ENCODE results near the gene DRG2.

Gene DRG2

GRCh38 chr17:18117982-18118975, 30.5 kb downstream of the DRG2 start:
- no peak for DNase-seq

GRCh38 chr17:18119166-18119745, 31.5 kb downstream of the DRG2 start:
- no peak for DNase-seq

DNA sequence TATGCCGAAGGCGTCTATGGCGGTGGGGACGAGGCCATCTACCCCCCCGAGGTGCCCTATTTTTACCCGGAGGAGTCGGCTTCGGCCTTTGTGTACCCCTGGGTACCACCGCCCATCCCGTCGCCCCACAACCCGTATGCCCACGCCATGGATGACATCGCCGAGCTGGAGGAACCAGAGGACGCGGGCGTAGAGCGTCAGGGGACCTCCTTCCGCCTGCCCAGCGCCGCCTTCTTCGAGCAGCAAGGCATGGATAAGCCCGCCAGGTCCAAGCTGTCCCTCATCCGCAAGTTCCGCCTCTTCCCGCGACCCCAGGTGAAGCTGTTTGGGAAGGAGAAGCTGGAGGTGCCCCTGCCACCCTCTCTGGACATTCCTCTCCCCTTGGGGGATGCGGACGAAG, 32.2 kb downstream of the DRG2 start:
- no peak for DNase-seq

- no peak for DNase-seq
Measured at GRCh38 chr17:18120461-18121017, 32.8 kb downstream of the DRG2 start.

DNA sequence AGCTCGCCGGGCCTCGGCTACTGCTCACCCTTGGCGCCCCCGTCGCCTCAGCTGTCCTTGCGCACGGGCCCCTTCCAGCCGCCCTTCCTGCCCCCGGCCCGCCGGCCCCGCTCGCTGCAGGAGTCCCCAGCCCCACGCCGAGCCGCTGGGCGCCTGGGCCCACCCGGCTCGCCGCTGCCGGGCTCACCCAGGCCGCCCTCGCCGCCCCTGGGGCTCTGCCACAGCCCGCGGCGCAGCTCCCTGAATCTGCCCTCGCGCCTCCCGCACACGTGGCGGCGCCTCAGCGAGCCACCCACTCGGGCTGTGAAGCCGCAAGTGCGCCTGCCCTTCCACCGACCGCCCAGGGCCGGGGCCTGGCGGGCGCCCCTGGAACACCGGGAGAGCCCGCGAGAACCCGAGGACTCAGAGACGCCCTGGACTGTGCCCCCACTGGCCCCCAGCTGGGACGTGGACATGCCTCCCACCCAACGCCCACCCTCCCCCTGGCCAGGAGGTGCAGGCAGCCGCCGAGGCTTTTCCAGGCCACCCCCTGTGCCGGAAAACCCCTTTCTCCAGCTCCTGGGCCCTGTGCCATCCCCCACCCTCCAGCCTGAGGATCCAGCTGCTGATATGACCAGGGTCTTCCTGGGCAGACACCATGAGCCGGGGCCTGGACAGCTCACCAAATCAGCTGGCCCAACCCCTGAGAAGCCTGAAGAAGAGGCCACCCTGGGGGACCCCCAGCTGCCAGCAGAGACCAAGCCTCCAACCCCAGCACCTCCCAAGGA, 33.6 kb downstream of the DRG2 start:
- DNase-seq = no peak

GRCh38 chr17:18122990-18123753, 35.4 kb downstream of the DRG2 start:
- no peak for DNase-seq

GRCh38 chr17:18124345-18125126, 36.8 kb downstream of the DRG2 start:
- DNase-seq = no peak

DNA sequence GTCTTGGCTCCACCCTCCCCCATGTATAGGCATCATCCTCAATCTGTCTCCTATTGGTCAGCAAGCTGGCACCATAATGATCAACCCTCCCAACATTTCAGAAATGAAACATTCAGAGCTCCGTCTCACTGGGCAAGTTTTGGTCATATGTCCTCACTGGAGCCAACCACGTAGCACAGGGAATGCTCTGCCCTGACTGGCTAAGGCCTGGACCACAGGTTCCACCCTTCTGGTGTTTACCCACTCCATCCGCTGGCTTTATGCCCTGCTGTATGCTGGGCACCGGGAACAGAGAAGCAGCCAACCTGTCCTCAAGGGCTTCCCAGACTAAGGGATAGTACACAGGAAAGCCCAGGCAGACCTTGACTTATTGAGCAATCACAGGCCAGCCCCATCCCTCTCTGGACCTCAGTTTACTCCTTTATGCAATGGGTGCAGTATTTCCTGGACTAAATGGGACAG, 41.3 kb downstream of the DRG2 start:
- no peak for DNase-seq

DNA sequence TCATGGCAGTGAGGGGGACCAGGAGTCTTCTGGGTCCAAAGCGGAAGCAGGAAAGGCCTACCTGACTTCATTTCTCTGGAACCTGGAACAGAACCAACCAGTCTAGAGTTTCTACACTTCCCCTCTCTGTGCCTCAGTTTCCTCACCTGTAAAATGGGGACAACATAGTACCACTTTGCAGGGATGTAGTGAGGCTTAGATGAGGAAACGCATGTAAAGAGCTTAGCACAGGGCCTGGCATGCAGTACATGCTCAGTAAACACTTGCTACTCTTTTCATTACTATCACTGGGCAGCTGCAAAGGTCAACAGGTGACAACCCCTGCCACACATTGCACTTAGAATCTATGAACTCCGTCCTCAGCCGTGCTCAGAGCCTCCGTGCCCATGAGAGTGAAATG, 45.0 kb downstream of the DRG2 start:
- DNase-seq = no peak

DNA sequence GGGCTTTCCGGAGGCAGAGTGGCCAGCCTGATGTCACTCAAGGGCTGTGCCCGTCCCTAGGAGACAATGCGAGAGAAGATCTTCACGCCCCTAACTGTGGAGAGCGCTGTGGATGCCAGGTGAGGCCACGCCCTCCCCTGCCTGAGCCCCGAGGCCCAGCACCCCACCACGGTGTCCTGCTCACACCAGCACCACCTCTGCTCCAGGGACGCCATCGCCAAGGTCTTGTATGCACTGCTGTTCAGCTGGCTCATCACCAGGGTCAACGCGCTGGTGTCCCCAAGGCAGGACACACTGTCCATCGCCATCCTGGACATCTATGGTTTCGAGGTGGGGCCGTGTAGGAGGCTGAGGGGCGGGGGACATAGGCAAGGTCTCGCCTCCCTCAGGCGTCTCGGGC, 48.6 kb downstream of the DRG2 start:
- DNase-seq = no peak

DNA sequence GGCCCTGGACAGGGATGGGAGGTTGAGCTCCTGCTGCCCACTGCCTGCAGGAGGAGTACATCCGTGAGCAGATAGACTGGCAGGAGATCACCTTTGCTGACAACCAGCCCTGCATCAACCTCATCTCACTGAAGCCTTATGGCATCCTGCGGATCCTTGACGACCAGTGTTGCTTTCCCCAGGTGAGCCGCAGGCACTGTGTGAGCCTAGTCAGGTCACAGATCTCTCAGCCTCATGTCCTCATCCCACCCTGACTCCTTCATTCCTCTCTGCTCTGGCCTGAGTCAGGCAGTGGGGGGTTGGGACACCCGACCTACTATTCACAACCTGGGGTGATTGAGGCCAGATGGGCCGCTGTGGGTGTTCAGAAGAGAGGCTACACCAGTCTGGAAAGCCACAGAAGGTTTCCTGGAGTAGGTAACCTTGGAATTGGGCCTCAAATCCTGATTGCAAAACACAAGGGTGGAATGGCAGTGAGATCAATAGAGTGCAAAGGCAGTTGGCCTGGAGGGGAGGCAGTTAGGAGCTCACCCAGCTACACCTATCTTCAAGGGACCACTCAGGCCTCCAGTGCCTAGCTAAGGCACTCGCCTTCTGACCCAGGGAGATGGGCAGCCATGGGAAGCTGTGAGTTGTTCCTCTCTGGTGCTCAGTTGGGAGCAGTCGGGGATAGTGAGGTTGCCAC, 50.5 kb downstream of the DRG2 start:
- no peak for DNase-seq

DNA sequence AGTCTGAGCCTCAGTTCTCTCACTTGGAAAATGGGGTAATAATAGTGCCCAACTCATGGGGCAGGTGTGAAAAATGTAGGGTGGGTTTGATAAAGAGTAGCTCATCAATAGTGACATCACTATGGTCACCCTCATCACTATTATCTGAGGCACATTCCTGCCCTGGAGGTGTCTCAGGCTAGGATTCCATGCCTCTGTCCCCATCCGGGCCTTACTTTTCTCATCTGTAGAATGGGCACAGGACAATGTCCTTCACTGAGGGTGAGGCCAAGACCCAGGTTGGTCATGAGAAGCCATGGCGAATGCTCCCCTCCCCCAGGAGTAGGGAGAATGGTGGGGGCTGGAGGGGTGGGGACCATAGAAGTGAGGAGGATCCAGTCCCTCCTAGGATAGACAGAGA, 51.3 kb downstream of the DRG2 start:
- DNase-seq = no peak

DNA sequence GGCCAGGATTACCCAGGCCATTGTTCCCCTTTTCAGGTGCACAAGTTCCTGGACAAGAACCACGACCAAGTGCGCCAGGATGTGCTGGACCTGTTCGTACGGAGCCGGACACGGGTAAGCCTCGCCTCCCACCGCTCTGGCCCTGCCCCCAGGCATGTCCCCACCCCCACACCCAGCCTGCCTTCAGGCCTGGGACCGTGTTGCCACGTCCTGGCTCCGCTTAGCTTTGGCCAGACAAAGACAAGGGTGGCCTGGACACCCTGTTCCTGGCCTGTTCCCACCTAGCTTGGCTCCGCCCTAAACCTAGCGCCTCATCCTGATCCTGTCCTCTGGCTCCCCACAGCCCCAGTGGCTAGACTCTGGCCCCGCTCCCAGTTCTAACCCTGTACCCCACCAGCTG, 51.8 kb downstream of the DRG2 start:
- no peak for DNase-seq

DNA sequence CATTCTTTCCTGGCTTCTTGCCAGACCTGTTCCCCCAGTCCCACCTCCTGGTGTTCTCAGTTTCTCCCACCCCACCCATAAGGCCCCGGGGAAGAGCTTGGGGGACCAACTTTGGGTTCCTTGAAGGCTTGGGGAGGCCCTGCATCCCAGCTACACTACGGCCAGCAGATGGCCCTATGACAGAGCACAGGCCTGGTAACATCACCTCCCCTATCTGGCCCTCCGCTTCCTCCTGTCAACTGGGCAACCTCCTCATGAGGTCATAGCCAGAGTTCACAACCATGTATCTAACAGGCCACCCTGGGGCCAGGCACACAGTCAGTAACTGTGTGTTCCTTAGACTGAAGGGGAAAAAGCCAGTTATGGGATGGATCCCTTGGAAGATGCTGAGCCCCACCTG, 52.2 kb downstream of the DRG2 start:
- DNase-seq = no peak

DNA sequence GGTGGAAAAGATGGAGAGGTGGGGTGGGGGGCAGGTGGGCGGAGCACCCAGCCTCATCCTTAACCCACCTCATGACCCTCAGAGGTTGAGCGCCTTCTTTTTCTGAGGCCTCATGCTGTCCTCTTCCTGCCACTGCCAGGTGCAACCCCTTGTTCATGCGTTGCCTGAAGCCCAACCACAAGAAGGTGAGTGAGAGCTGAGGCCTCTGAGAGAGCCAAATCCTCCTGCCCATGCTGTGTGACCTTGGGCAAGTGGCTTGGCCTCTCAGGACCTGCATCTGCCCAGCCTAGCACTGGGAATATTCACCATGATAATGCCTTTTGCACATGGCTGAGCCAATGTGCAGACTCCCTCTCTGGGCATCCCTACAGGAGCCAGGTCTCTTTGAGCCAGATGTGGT, 52.9 kb downstream of the DRG2 start:
- no peak for DNase-seq

DNA sequence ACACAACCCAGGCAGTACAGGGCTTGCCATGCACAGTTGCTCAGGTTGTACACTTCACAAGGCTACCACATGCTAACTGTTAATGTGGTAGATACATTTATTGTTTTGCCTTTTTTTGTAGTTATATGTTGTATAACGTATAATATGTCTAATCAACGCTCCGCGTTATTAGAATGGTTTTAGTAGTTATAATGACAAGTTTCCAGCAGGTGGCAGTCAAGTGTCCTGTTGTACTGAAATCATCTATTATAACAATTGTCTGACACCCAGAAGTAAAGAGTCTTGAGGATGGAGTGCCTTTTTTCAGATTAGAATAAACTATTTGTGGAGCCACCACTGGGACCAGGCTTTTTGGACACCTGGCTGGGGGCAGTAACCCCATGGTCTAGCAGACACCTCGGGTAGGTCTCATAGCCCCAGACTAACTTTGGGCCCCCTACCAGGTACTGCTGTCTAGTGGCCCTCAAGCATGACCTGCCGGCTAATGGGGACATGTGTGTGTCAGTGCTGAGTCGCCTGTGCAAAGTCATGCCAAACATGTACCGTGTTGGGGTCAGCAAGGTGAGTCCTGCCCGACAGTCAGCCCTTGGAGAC, 53.6 kb downstream of the DRG2 start:
- DNase-seq = peak; percentile 37

GRCh38 chr17:18142417-18142816, 54.7 kb downstream of the DRG2 start:
- no peak for DNase-seq

DNA sequence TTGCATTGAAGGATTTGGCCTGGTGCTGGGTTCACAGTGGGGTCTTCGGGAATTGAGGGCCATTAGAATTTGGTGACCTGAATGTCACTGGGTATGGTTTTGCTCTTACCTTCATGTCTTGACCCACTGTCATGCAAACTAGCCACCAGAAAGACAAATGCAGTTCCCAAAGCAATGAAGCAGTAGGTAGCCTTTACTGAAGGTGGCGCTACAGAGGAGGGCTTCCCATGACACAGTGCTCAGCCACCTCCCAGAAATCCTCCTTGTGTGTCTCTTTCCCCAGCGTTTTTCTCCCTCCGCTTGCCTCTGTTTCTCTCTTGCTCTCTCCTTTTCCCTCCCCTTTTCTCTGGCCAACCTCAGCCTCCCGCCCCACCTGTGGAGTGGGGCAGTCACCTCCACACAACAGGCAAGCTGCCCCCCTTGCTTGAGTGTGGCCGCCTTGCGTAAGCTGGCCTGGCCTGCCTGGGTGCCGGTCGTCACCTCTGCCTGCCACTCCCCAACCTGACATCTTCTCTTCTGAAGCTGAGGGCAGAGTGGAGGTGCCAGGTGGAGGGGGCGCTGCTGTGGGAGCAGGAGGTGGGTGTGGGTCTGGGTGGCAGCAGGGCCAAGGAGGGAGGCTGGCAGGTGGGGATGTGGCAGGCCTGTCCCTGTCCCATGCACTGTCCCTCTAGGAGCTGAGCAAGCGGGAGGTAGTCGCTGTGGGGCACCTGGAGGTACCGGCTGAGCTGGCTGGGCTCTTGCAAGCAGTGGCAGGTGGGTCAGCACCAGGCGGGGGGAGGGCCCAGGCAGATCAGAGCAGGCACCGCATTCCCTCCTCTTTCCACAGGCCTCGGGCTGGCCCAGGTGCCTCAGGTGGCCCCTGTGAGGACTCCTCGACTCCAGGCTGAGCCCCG, 55.5 kb downstream of the DRG2 start:
- DNase-seq = no peak

DNA sequence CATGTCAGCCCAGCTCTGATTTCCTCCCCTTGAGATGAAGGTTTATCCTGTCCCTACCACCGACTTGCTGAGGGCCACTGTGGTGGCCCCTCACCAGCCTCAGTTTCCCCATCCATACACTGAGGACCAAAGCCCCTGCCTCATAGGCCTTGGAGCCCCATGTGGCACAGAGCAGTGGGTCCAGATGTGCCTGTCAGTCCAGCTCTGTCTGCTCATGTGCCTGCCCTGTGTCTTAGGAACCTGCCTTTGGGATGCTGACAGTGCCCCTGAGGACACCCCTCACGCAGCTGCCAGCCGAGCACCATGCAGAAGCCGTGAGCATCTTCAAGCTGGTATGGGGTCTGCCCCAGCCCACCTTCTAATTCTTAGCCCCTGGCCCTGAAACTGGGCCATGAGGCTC, 56.5 kb downstream of the DRG2 start:
- no peak for DNase-seq

- DNase-seq = no peak
Measured at GRCh38 chr17:18144855-18145254, 57.1 kb downstream of the DRG2 start.

Data from NCI-H1436 treated with DMSO at 0.1 percent for 48 hours (cell line).